ENCODE results near the gene THEMIS2. TPM values are rescaled to one million over a fixed set of nuclear protein-coding genes. Genes with fewer than 3 reads are reported as not detected.

THEMIS2 gene
- polyA plus RNA-seq, 1 donor (not counting 4 experiments of a cell fraction or from before 2014, with no cell fraction given): 1.3 TPM

- Histone ChIP-seq H3K79me2 (ENCODE audit: control insufficient read depth, insufficient read depth, low read length) (no peaks in the 10 kb centered on the region), H3K9me3 (ENCODE audit: control insufficient read depth, low read depth, low read length) (no peaks in the 10 kb centered on the region), H3K36me3 (ENCODE audit: control insufficient read depth in 2 of 2, extremely low read depth in 1 of 2, insufficient read depth in 2 of 2, low read length in 2 of 2) (peaks cover 3 to 7% of the 10 kb centered on the region in 2 experiments), H4K20me1 (ENCODE audit: control insufficient read depth, extremely low read depth, insufficient read depth, low read length) (no peaks in the 10 kb centered on the region), H3K27ac (ENCODE audit: control insufficient read depth, insufficient read depth, low read length) (no peak overlapping the region), H3K4me2 (ENCODE audit: control insufficient read depth, extremely low read depth, insufficient read depth, low read depth, low read length) (no peak overlapping the region), H2AFZ (ENCODE audit: control insufficient read depth, low read length) (no peak overlapping the region), H3K4me1 (ENCODE audit: control insufficient read depth, extremely low read depth, insufficient read depth, low read length) (no peaks in the 10 kb centered on the region), H3K9me1 (ENCODE audit: control insufficient read depth, extremely low read depth, insufficient read depth, low read length) (no peaks in the 10 kb centered on the region), H3K9ac (ENCODE audit: control insufficient read depth, extremely low read depth, insufficient read depth, low read length) (no peak overlapping the region), H3K4me3 (ENCODE audit: control insufficient read depth in 2 of 3, extremely low read depth in 1 of 3, insufficient read depth in 2 of 3, low read depth in 1 of 3, low read length in 3 of 3) (no peak overlapping the region), H3K27me3 (ENCODE audit: control insufficient read depth, extremely low read depth, insufficient read depth, low read length) (no peaks in the 10 kb centered on the region)
- TF ChIP-seq EZH2 (IDR thresholded peaks at IDR 0.05; ENCODE audit: low read length): no peak
- no peak for TF ChIP-seq CTCF (optimal IDR thresholded peaks at IDR 0.05 in 1 of 3, IDR thresholded peaks at IDR 0.05 in 1 of 3, conservative IDR thresholded peaks at IDR 0.05 in 1 of 3; ENCODE audit: extremely low read depth in 1 of 3, insufficient read depth in 2 of 3, low read length in 3 of 3)
- DNase-seq (ENCODE audit: low read depth, low spot score) (no peak), FAIRE-seq (no peak)
- dilution Hi-C loops (cut with MboI; ENCODE audit: extremely low pct_ligation_motif_present, low sequenced_read_pairs): no loop called here
Measured at GRCh38 chr1:27886744-27887143, 14.4 kb downstream of the THEMIS2 start.

GRCh38 chr1:27887215-27888021 lies 15.1 kb downstream of the THEMIS2 start:
- Histone ChIP-seq H3K4me3 (ENCODE audit: control insufficient read depth in 2 of 3, extremely low read depth in 1 of 3, insufficient read depth in 2 of 3, low read depth in 1 of 3, low read length in 3 of 3) (no peak overlapping the region), H3K9ac (ENCODE audit: control insufficient read depth, extremely low read depth, insufficient read depth, low read length) (no peak overlapping the region), H3K36me3 (ENCODE audit: control insufficient read depth in 2 of 2, extremely low read depth in 1 of 2, insufficient read depth in 2 of 2, low read length in 2 of 2) (peaks cover 3 to 11% of the 10 kb centered on the region in 2 experiments), H3K4me1 (ENCODE audit: control insufficient read depth, extremely low read depth, insufficient read depth, low read length) (no peaks in the 10 kb centered on the region), H3K9me1 (ENCODE audit: control insufficient read depth, extremely low read depth, insufficient read depth, low read length) (no peaks in the 10 kb centered on the region), H3K27me3 (ENCODE audit: control insufficient read depth, extremely low read depth, insufficient read depth, low read length) (no peaks in the 10 kb centered on the region), H2AFZ (ENCODE audit: control insufficient read depth, low read length) (no peak overlapping the region), H4K20me1 (ENCODE audit: control insufficient read depth, extremely low read depth, insufficient read depth, low read length) (no peaks in the 10 kb centered on the region), H3K4me2 (ENCODE audit: control insufficient read depth, extremely low read depth, insufficient read depth, low read depth, low read length) (no peak overlapping the region), H3K27ac (ENCODE audit: control insufficient read depth, insufficient read depth, low read length) (no peak overlapping the region), H3K9me3 (ENCODE audit: control insufficient read depth, low read depth, low read length) (no peaks in the 10 kb centered on the region), H3K79me2 (ENCODE audit: control insufficient read depth, insufficient read depth, low read length) (no peaks in the 10 kb centered on the region)
- TF ChIP-seq CTCF (optimal IDR thresholded peaks at IDR 0.05 in 1 of 3, IDR thresholded peaks at IDR 0.05 in 1 of 3, conservative IDR thresholded peaks at IDR 0.05 in 1 of 3; ENCODE audit: extremely low read depth in 1 of 3, insufficient read depth in 2 of 3, low read length in 3 of 3) (no peak), EZH2 (IDR thresholded peaks at IDR 0.05; ENCODE audit: low read length) (no peak)
- DNase-seq (ENCODE audit: low read depth, low spot score) (no peak), FAIRE-seq (no peak)
- dilution Hi-C loops (cut with MboI; ENCODE audit: extremely low pct_ligation_motif_present, low sequenced_read_pairs): no loop called here
